ENCODE data around the gene TDRD5.

TDRD5 gene

GRCh38 chr1:179591592-179592580 is at the start of gene TDRD5:
TSS of gene TDRD5 (plus strand) at chr1:179591832. CDS start at chr1:179592616, 784 bp downstream.
- no peak for DNase-seq

DNA sequence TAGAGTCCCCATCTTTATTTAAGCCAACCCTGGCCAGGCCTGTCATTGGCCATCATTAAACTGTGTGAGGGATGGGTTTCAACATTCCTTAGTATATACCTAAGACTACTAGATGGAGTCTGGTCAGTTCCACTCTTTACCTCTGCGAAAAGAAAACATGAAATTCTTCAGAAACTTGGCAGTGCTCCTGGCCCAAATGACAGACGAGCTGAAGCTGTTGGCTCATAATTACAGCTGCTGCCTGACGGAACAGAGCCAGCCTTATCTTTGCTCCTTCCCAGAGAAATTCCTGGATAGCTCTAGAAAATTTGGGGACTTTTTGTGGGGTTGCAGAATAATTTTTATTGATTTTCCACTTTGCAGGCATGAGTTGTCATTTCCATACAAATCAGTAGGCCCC is 46.3 kb upstream of the TDRD5 start:
- DNase-seq, result no peak

DNA sequence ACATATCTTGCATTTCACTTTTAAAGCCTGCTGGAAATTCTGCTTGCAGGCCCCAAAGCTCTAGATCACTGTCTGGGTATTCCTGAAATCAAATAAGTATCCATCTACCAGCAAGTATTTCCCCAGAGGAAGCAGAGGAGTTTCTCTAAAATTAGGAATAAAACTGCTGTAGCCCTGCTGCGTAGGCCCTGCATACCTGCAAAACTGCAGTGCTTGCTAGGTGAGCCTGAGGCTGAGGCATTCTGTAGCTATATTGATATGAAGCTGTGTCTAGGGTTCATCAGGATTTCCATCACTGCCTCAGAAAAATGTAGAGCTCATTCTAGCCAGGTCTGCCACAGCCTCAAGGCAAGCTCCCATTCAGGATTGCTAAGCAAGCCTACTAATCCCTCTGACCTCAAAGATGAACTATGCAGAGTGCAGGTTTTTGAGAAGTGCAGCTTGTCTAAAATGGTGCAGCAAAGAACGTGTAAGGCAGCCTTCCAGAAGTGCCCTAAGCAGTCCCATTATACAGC is 44.6 kb upstream of the TDRD5 start:
- no peak for DNase-seq

GRCh38 chr1:179548666-179549367 is 42.8 kb upstream of the TDRD5 start:
- no peak for DNase-seq

DNA sequence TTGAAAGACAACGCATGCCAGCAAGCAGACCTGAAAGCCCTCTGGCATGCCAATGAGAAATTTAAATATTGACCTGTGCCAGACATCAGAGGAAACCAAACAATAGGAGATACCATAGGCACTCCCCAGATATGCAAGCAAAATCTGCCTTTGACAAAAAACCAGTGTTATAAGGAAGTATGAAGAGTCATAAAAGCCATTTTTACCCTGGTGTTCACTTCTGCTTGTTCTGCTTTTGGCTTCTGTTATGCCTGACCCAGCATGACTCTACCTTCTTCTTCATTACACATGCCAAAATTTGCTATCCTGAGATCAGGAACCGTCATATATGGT is 42.3 kb upstream of the TDRD5 start:
- DNase-seq, result no peak

GRCh38 chr1:179550746-179551682 is 40.6 kb upstream of the TDRD5 start:
- DNase-seq, result no peak

- no peak for DNase-seq
Measured at GRCh38 chr1:179554427-179554826, 37.2 kb upstream of the TDRD5 start.

DNA sequence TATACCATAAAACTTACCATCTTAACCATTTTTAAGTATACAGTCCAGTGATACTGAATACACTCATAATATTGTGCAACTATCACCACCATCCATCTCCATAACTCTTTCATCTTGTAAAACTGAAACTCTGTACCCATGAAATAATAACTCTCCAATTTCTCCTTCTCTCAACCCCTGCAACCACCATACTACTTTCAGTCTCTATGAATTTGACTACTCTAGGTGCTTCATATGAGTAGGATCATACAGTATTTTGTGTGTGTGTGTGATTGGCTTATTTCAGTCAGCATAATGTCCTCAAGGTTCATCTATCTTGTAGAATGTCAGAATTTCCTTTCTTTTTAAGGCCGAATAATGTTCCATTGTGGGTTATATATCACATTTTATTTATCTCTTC is 33.6 kb upstream of the TDRD5 start:
- DNase-seq, result no peak

GRCh38 chr1:179575497-179576314 is 15.9 kb upstream of the TDRD5 start, which contains the start of gene NPHS2:
TSS of gene NPHS2 (minus strand) at chr1:179575948. CDS start at chr1:179575864, 84 bp downstream.
- DNase-seq, result no peak

- DNase-seq, result no peak
Measured at GRCh38 chr1:179576509-179576908, 15.1 kb upstream of the TDRD5 start.

DNA sequence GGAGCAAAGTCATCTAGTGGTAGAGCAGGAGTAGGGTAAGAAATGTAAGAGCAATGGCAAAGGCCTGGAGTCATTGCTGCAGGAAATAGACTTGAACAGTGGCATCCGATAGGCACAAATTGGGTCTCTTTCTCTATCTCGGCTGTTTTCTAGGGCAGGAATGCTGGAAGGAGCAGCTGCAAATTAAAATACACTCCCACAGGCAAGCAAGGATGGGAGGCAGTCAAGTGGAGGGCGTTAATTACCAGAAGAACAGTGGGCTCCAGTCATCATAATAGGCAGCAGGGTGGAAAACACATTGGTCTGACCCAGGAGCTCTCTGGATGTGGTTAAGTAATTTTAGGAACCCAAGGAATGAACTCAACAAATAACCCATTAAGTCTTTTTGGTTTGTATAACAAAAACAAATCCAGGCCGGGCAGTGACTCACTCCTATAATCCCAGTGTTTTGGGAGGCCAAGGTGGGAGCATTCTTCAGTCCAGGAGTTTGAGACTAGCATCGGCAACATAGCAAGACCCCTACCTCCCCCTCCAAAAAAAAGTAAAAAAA is 7.8 kb upstream of the TDRD5 start:
- no peak for DNase-seq

DNA sequence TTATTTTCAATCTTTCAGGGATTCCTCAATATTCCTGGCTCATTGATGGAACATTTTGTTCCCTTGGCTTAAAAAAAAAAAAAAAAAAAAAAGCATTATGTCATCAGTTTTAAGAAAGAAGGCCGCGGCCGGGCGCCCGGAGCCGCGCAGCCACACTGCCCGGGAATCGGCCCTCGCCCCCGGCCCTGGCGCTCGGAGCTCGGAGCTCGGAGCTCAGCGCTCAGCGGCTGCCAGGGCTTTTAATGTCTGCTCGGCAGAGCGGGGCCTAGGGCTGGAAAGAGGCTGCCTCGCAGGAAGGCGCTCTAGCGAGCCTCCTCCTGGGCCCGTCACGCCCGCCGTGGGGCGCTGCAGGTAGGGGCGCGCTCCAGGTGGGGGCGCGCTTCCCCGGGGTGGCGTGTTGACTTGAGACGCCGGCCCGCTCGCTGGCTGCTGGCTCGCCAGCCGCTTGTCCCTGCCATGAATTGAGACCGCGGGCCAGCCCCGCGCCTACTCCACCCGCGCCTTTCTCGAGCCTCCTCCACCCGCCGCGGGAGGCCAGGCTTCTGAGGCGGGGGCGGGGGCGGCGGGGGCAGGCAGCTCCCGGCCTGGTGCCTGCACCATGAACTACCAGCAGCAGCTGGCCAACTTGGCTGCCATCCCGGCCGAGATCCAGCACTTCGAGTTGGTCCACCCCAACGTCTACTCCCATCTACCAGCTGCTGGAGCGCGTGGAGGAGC is 5.4 kb upstream of the TDRD5 start:
- DNase-seq, result no peak

- DNase-seq, result no peak
Measured at GRCh38 chr1:179587336-179587735, 4.3 kb upstream of the TDRD5 start.

DNA sequence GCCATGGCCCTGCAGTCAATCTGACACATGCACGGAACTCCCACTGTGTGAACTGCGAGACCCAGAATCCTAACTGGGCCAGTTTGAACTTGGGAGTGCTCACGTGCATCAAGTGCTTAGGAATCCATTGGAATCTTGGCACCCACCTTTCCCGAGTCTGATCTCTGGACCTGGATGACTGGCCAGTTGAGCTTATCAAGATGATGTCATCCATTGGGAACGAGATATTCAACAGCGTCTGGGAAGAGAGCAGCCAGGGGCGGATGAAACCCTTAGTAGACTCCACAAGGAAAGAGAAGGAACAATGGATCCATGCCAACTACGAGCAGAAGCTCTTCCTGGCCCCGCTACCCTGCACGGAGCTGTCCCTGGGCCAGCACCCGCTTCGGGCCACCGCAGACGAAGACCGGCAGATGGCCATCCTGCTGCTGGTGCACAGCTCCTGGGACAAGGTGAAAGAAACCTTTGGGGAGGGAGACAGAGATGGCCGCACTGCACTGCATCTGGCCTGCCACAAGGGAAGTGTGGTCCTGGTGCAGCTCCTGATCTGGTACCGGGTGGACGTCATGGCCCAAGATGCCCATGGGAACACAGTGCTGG is 3.1 kb upstream of the TDRD5 start:
- no peak for DNase-seq

DNA sequence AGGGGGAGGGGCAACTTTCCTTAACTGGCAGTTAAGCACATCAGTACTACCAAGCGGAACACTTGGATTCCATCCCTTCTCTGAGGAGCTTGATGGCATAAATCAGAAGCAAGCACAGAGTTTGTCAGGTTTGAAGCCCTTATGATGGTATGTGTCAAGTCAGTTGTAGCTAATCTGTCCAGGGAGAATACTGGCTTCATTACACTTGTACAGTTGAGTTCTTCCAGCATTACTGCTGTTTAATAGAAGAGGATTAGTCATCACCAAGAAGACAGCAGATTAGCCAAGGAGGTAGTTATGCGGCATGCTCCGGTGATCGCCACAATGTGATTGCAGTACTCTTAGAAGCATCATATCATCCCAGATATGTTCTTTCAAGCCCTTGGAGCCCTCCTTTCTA is 2.1 kb upstream of the TDRD5 start:
- no peak for DNase-seq

- DNase-seq, result no peak
Measured at GRCh38 chr1:179590671-179591070, 961 bp upstream of the TDRD5 start.

- DNase-seq, result no peak
Measured at GRCh38 chr1:179591253-179591591, 410 bp upstream of the TDRD5 start.

- no peak for DNase-seq
Measured at GRCh38 chr1:179598631-179599030, 7.0 kb downstream of the TDRD5 start.

GRCh38 chr1:179599623-179600249 is 8.1 kb downstream of the TDRD5 start:
- no peak for DNase-seq

- DNase-seq, result no peak
Measured at GRCh38 chr1:179601093-179601492, 9.5 kb downstream of the TDRD5 start.

Data from CD4-positive, alpha-beta T cell treated with Interferon gamma for 1 hour (primary cell).